Measurements from ENCODE around the gene ANKRD6. TPM values are rescaled to one million over a fixed set of nuclear protein-coding genes. Genes with fewer than 3 reads are reported as not detected.
"Not testable (repeated sequence)": the region's sequence is repeated elsewhere in the genome, so short reads cannot be mapped to it uniquely, and the experiment has no call there.

ANKRD6 gene
- total RNA-seq, 1 experiment from 2014 or later: 5.6 TPM

GRCh38 chr6:89630488-89630887 lies 197.5 kb downstream of the ANKRD6 start:
- no peaks in the 10 kb centered on the region for H3K27me3 ChIP-seq (ENCODE audit: insufficient read depth, low read length)
- H3K79me1 ChIP-seq (ENCODE audit: insufficient read depth, low read depth, low read length, poor library complexity, severe bottlenecking): no peaks in the 10 kb centered on the region
- Mint-ChIP-seq H3K36me3 (ENCODE audit: insufficient read depth in 1 of 3, low read depth in 3 of 3) (peaks cover 2 to 13% (median 7%) of the 10 kb centered on the region in 3 experiments; a peak in 5 of 7 replicates), H3K9me3 (no peaks in the 10 kb centered on the region), H3K4me1 (peaks cover 0 to 7% of the 10 kb centered on the region in 2 experiments; a peak in 2 of 4 replicates), H3K27ac (peak overlapping the region in 1 of 3 experiments; percentile 54; a peak in 1 of 7 replicates), H3K27me3 (ENCODE audit: low read depth) (no peaks in the 10 kb centered on the region), H3K4me3 (no peak overlapping the region)
- H2BK15ac ChIP-seq (ENCODE audit: low read depth, low read length): no peak overlapping the region
- no peak overlapping the region for H2BK20ac ChIP-seq (ENCODE audit: low read depth, low read length, poor library complexity, severe bottlenecking)
- H3K4me2 ChIP-seq (ENCODE audit: insufficient read depth, insufficient read length, low read length): no peak overlapping the region
- no peak overlapping the region for H3K14ac ChIP-seq (ENCODE audit: insufficient read depth, low read length)
- no peaks in the 10 kb centered on the region for H3K79me2 ChIP-seq (ENCODE audit: insufficient read depth, low read length)
- no peak overlapping the region for H4K8ac ChIP-seq (replicated peaks; ENCODE audit: insufficient read length, low read depth, low read length)
- H2AK5ac ChIP-seq (ENCODE audit: insufficient read length, low read length): no peak overlapping the region
- no peak for DNase-seq
- no peak overlapping the region for H3K4ac ChIP-seq (ENCODE audit: low read depth, low read length)
- no peaks in the 10 kb centered on the region for H3K23me2 ChIP-seq (ENCODE audit: insufficient read length, low read depth, low read length, poor library complexity, severe bottlenecking)
- no peak overlapping the region for H3K56ac ChIP-seq (ENCODE audit: insufficient read length, low read depth, low read length)
- H2BK12ac ChIP-seq (ENCODE audit: insufficient read length, low read depth, low read length): no peak overlapping the region
- H2AFZ ChIP-seq (ENCODE audit: low read length): no peak overlapping the region
- no peak for TF ChIP-seq CTCF (conservative IDR thresholded peaks at IDR 0.05)
- H3K23ac ChIP-seq (ENCODE audit: insufficient read length, low read depth, low read length): no peak overlapping the region
- H2BK120ac ChIP-seq (ENCODE audit: low read depth, low read length, poor library complexity, severe bottlenecking): no peak overlapping the region
- H2BK5ac ChIP-seq (ENCODE audit: insufficient read length, low read length): no peak overlapping the region
- H3K9me3 ChIP-seq (ENCODE audit: control insufficient read depth, low read depth, low read length): no peaks in the 10 kb centered on the region
- H3K4me1 ChIP-seq (ENCODE audit: insufficient read depth, low read length): no peaks in the 10 kb centered on the region
- no peak overlapping the region for H4K91ac ChIP-seq (ENCODE audit: insufficient read length, low read depth, low read length)
- no peak overlapping the region for H3T11ph ChIP-seq (ENCODE audit: low read length)
- H3K9ac ChIP-seq (ENCODE audit: extremely low read depth, insufficient read length, low read length): no peak overlapping the region
- H4K5ac ChIP-seq (ENCODE audit: insufficient read length, low read depth, low read length): no peak overlapping the region
- H4K20me1 ChIP-seq (ENCODE audit: control insufficient read depth, insufficient read depth, insufficient read length): no peaks in the 10 kb centered on the region
- H3K27ac ChIP-seq (ENCODE audit: insufficient read length, low read depth, low read length): no peak overlapping the region
- WGBS (ENCODE audit: extremely low coverage, insufficient read length, low lambda C conversion rate): no CpG with 5 or more reads among the region's 9 CpGs
- H3K18ac ChIP-seq (ENCODE audit: insufficient read length, low read depth, low read length): no peak overlapping the region

- H3K4ac ChIP-seq (ENCODE audit: low read depth, low read length); H3K4me3 Mint-ChIP-seq; H2BK5ac ChIP-seq (ENCODE audit: insufficient read length, low read length); H3K4me2 ChIP-seq (ENCODE audit: insufficient read depth, insufficient read length, low read length); H3K79me1 ChIP-seq (ENCODE audit: insufficient read depth, low read depth, low read length, poor library complexity, severe bottlenecking); H2BK120ac ChIP-seq (ENCODE audit: low read depth, low read length, poor library complexity, severe bottlenecking); H4K20me1 ChIP-seq (ENCODE audit: control insufficient read depth, insufficient read depth, insufficient read length); H3K56ac ChIP-seq (ENCODE audit: insufficient read length, low read depth, low read length); H3K4me1 ChIP-seq (ENCODE audit: insufficient read depth, low read length); H3K27me3 ChIP-seq (ENCODE audit: insufficient read depth, low read length); H2AFZ ChIP-seq (ENCODE audit: low read length); H2AK5ac ChIP-seq (ENCODE audit: insufficient read length, low read length); H3T11ph ChIP-seq (ENCODE audit: low read length); H3K27me3 Mint-ChIP-seq (ENCODE audit: low read depth); H3K18ac ChIP-seq (ENCODE audit: insufficient read length, low read depth, low read length); DNase-seq; H3K79me2 ChIP-seq (ENCODE audit: insufficient read depth, low read length); H3K14ac ChIP-seq (ENCODE audit: insufficient read depth, low read length); H3K27ac ChIP-seq (ENCODE audit: insufficient read length, low read depth, low read length); H3K9me3 ChIP-seq (ENCODE audit: control insufficient read depth, low read depth, low read length); H3K23me2 ChIP-seq (ENCODE audit: insufficient read length, low read depth, low read length, poor library complexity, severe bottlenecking); H3K27ac Mint-ChIP-seq; H3K9me3 Mint-ChIP-seq; H2BK12ac ChIP-seq (ENCODE audit: insufficient read length, low read depth, low read length); H4K8ac ChIP-seq (replicated peaks; ENCODE audit: insufficient read length, low read depth, low read length); H4K5ac ChIP-seq (ENCODE audit: insufficient read length, low read depth, low read length); H2BK20ac ChIP-seq (ENCODE audit: low read depth, low read length, poor library complexity, severe bottlenecking); H2BK15ac ChIP-seq (ENCODE audit: low read depth, low read length); H3K9ac ChIP-seq (ENCODE audit: extremely low read depth, insufficient read length, low read length); H4K91ac ChIP-seq (ENCODE audit: insufficient read length, low read depth, low read length); H3K23ac ChIP-seq (ENCODE audit: insufficient read length, low read depth, low read length): not testable (repeated sequence)
- Mint-ChIP-seq H3K4me1 (peaks cover 14% of the 10 kb centered on the region in 2 experiments), H3K36me3 (ENCODE audit: insufficient read depth in 1 of 3, low read depth in 3 of 3) (peaks cover 4 to 31% (median 19%) of the 10 kb centered on the region in 3 experiments)
- no CpG with 5 or more reads among the region's 3 CpGs for WGBS (ENCODE audit: extremely low coverage, insufficient read length, low lambda C conversion rate)
Observed at GRCh38 chr6:89636412-89636811, 203.5 kb downstream of the ANKRD6 start.
